ENCODE data around the gene PCSK4.

PCSK4 gene

DNA sequence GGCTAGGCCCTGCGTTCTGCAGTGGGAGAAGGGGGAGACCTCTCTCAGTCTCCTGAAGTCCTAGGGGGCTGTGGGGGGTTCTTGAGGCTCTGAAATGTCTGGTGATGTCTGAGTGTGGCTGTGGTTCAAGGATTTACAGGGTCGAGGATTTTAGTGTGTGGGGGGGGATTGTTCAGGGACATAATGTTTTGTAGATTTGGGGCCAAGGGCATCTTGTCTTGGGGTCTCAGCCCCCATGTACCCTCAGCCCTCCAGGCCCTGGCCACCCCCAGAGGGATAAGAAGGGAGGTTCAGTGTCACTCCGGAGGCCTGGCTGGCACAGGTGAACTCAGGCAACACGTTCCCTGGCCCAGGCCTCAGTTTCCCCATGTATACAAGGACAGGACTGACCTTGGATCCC, 42.6 kb downstream of the PCSK4 start:
- no peak for DNase-seq
- Histone ChIP-seq H3K36me3 (peaks cover 5 to 12% (median 5%) of the 10 kb centered on the region in 3 donors), H3K4me3 (no peak overlapping the region), H3K4me1 (peaks cover 0 to 42% (median 30%) of the 10 kb centered on the region in 4 donors), H3K27ac (no peak overlapping the region), H3K27me3 (peaks cover 27 to 74% of the 10 kb centered on the region in 2 donors), H3K9me3 (no peaks in the 10 kb centered on the region)
- intact Hi-C loops (cut with DNase I; ENCODE audit: low total_unique reads) = no loop called here
- TF ChIP-seq, protein P1, sequence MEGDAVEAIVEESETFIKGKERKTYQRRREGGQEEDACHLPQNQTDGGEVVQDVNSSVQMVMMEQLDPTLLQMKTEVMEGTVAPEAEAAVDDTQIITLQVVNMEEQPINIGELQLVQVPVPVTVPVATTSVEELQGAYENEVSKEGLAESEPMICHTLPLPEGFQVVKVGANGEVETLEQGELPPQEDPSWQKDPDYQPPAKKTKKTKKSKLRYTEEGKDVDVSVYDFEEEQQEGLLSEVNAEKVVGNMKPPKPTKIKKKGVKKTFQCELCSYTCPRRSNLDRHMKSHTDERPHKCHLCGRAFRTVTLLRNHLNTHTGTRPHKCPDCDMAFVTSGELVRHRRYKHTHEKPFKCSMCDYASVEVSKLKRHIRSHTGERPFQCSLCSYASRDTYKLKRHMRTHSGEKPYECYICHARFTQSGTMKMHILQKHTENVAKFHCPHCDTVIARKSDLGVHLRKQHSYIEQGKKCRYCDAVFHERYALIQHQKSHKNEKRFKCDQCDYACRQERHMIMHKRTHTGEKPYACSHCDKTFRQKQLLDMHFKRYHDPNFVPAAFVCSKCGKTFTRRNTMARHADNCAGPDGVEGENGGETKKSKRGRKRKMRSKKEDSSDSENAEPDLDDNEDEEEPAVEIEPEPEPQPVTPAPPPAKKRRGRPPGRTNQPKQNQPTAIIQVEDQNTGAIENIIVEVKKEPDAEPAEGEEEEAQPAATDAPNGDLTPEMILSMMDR (IDR thresholded peaks at IDR 0.05) = no peak

DNA sequence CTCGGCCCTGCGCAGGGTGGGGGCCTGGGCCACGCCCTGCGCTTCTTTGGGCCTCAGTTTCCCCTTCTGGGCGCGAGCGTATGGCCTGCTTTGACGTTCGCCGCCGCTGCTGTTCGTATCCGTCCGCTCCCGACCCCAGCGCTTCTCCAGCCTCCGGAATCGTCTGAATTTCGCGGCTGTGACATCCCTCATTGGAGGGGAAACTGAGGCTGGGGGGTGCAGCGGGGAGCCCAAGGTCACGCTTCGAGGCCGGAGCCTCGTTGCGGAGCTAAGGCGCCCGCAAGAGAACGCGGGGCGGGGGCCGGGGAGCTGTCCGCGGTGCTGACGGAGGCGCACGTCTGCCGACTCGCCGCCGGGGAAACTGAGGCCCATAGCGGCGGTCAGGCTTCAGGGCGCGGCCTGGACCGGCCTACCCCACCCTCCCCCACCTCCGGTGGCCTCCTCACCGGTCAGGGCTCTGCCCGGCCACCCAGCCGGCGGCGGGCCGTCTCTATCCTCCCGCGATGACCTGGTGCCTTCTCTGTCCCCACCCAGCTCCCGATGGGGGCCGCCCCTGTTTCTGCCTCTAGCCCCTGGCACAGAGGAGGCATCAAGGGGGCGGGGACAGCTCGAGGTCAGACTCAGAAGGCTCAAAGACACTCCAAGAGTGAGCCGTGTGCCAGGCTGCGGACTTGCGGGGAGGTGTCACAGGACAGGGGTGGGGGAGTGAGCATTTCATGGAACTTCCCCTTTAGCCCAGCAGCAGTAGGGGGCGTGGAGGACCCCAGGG, 43.3 kb downstream of the PCSK4 start:
- Histone ChIP-seq H3K9me3 (no peaks in the 10 kb centered on the region), H3K4me1 (peaks cover 0 to 36% (median 27%) of the 10 kb centered on the region in 4 donors), H3K4me3 (no peak overlapping the region), H3K36me3 (peaks cover 10 to 18% (median 11%) of the 10 kb centered on the region in 3 donors), H3K27ac (no peak overlapping the region), H3K27me3 (peaks cover 27 to 68% of the 10 kb centered on the region in 2 donors)
- TF ChIP-seq, protein P1 (IDR thresholded peaks at IDR 0.05) = no peak
- no peak for DNase-seq
- intact Hi-C loops (cut with DNase I; ENCODE audit: low total_unique reads) = no loop called here

DNA sequence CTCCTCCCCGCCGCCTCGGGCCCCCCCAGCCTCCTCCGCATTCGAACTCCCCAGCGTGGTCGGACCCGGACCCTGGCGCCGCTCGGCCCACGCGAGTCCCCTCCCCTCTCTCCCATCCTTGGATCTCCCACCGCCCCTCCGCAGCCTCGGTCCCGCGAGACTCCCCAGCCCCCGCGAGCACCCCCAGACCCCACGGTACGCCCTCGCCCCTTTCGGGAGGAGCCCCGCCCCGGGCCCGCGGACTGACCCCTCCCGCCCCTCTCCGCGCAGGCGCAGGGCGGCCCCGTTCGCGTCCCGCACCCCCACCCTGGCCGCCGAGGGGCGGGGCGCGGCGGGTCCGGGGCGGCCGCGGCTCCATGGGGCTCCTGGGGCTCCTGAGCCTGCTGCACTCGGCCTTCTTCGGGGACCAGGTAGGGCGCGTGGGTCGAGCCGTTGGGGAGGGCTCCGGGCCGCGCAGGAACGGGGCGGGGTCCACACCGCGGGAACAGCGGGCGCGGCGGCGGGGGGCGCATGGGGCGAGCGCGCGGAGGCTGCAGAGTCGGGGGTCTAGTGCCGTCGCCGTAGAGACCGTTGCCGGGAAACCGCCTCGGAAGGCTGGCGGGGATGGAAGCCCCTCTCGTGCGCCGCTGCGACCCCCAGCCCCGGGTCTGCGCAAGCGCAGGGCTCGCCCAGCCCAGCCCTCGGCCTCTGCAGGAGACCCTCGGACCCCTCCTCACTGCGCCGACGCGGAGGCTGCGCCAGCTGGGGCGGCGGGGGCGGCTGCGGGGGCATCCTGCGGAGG, 44.0 kb downstream of the PCSK4 start:
- TF ChIP-seq, protein P1 (IDR thresholded peaks at IDR 0.05) = no peak
- Histone ChIP-seq H3K4me3 (peak overlapping the region in 1 of 2 donors; percentile 23), H3K36me3 (peaks cover 18 to 25% (median 19%) of the 10 kb centered on the region in 3 donors), H3K27ac (no peak overlapping the region), H3K4me1 (peaks cover 0 to 31% (median 26%) of the 10 kb centered on the region in 4 donors), H3K9me3 (no peaks in the 10 kb centered on the region), H3K27me3 (peaks cover 27 to 60% of the 10 kb centered on the region in 2 donors)
- intact Hi-C loops (cut with DNase I; ENCODE audit: low total_unique reads) = no loop called here
- no peak for DNase-seq

DNA sequence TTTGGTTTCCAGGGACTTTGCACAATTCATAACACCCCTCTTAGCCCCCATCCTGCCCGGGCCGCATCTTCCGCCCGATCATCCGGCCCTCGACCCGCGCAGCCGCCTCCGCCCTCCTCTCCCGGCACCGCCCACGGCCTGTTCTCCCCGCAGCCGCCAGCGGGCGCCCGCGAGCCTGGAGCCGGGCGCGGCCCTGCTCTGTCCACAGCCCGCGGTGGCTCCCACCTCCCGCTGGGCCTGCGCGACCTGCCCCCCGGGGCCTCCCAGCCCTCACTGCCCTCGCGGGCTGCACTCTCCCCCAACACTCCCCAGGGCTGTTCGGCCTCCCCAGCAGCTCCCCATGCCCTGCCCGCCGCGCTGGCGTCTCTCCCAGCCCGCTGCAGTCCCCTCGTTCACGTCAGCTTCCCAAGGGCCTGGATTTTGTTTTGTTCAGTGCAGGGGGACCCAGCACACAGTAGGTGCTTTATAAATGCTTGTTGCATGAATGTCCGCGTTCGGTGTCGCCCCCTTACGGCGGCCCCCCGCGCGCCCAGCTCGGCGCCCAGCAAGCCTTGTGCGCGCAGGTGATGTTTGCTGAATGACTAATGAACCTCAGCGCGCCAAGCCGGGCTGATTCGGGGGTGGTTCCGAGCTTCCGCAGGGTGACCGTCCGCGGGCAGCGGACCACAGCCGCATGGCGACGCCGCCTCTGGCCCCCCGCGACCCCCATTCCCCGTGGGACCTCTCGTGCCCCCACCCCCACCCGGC, 44.8 kb downstream of the PCSK4 start:
- no peaks in the 10 kb centered on the region for H3K9me3 ChIP-seq
- peaks cover 0 to 36% (median 31%) of the 10 kb centered on the region in 4 donors for H3K4me1 ChIP-seq
- H3K4me3 ChIP-seq = peak overlapping the region; percentile 10 to 23
- intact Hi-C loops (cut with DNase I; ENCODE audit: low total_unique reads) = no loop called here
- peaks cover 19 to 52% of the 10 kb centered on the region in 2 donors for H3K27me3 ChIP-seq
- peak in 1 of 2 donors; percentile 41 for DNase-seq
- H3K36me3 ChIP-seq = peaks cover 26 to 33% (median 26%) of the 10 kb centered on the region in 3 donors
- TF ChIP-seq, protein P1 (IDR thresholded peaks at IDR 0.05) = peak; percentile 71 to 94
- H3K27ac ChIP-seq = no peak overlapping the region

DNA sequence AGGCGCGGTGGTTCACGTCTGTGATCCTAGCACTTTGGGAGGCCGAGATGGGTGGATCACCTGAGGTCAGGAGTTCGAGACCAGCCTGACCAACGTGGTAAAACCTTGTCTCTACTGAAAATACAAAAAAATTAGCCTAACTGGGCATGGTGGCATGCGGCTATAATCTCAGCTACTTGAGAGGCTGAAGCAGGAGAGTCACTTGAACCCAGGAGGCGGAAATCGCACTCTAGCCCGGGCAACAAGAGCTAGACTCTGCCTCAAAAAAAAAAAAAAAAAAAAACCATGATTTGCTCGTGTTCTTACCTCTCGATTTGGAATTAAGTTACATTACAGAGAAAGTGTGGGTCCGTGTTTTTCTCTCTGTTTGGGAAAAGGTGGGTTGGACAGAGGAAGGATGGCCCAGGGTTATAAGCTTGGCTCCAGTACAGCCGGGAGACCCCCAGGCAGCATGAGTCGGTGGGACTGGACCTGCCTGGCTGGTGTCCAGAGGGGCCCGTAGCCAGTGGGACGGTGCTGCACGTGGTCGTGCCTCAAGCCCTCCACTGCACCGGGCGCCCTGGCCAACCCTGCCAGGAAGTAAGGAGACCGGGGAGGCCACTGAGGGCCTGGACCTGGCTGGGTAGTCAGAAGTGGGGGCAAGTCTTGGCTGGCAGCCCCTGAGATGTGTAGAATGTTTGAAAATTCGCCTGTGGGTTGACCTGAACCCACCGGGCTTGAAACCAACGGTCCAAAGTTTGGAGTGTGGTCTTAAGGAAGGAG, 48.3 kb downstream of the PCSK4 start:
- Histone ChIP-seq H3K4me3 (no peak overlapping the region), H3K4me1 (peaks cover 0 to 48% (median 43%) of the 10 kb centered on the region in 4 donors), H3K36me3 (peaks cover 35 to 43% (median 35%) of the 10 kb centered on the region in 3 donors), H3K9me3 (no peaks in the 10 kb centered on the region), H3K27ac (no peak overlapping the region), H3K27me3 (peaks cover 10 to 20% of the 10 kb centered on the region in 2 donors)
- no peak for DNase-seq
- TF ChIP-seq, protein P1 (IDR thresholded peaks at IDR 0.05) = no peak
- intact Hi-C loops (cut with DNase I; ENCODE audit: low total_unique reads) = no loop called here

Measured in tibial artery (tissue), 4 donors.